ENCODE data around the gene P4HA1.
"Not testable (repeated sequence)": the region's sequence is repeated elsewhere in the genome, so short reads cannot be mapped to it uniquely, and the experiment has no call there.

P4HA1 gene

DNA sequence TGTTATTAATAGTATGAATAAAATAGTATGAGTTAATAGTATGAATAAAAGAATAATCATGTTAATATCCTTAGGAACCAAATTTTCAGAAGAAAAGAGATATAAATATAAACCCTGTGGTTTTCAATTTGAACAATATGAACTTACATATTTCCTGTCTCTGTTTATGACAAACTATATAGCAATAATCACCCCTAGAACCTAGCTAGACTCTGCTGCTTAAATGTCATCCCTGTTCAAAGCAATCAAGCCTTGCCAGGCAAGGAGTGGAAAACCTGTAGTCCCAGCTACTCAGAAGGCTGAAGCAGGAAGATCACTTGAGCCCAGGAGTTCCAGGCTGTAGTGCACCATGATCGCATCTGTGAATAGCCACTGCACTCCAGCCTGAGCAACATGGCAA is 36.5 kb downstream of the P4HA1 start:
- no peak overlapping the region for H3K9ac ChIP-seq (ENCODE audit: low read length)
- no peaks in the 10 kb centered on the region for H3K9me3 ChIP-seq (ENCODE audit: control insufficient read depth, low read length)
- no peaks in the 10 kb centered on the region for H3K27me3 ChIP-seq (ENCODE audit: control insufficient read depth, insufficient read depth, low read length)
- no peaks in the 10 kb centered on the region for H3K4me1 ChIP-seq (ENCODE audit: control insufficient read depth, insufficient read depth, low read length)
- no peaks in the 10 kb centered on the region for H3K36me3 ChIP-seq (ENCODE audit: control insufficient read depth, insufficient read depth, low read length)
- H3K4me3 ChIP-seq (ENCODE audit: low read length), result no peak overlapping the region

DNA sequence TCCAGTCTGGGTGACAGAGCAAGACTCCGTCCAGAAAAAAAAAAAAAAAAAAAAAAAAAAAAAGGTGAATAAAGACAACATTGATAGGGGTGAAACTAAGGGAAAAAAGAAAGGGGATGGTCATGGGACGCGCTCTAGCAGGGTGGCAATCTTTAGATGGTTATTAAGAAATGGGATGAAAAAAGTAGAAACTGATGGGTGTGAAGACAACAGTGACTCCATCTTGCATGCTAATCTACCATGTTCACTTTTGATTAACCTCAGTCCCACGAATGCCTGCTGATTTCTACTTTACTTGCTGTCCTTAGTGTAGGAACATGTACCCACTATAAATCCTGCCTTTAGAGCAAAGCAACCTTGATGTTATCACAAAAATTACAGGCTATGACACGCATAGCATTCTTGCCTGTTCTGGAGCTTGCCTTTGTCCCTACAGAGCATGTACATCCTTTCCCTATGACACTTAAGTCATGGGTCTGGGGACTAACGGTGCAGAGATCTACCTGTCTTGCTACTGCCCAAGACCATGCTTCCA is 38.5 kb downstream of the P4HA1 start:
- Histone ChIP-seq H3K4me3 (ENCODE audit: low read length) (no peak overlapping the region), H3K9me3 (ENCODE audit: control insufficient read depth, low read length) (no peaks in the 10 kb centered on the region), H3K27me3 (ENCODE audit: control insufficient read depth, insufficient read depth, low read length) (no peaks in the 10 kb centered on the region), H3K9ac (ENCODE audit: low read length) (no peak overlapping the region), H3K4me1 (ENCODE audit: control insufficient read depth, insufficient read depth, low read length) (no peaks in the 10 kb centered on the region), H3K36me3 (ENCODE audit: control insufficient read depth, insufficient read depth, low read length) (no peaks in the 10 kb centered on the region)

DNA sequence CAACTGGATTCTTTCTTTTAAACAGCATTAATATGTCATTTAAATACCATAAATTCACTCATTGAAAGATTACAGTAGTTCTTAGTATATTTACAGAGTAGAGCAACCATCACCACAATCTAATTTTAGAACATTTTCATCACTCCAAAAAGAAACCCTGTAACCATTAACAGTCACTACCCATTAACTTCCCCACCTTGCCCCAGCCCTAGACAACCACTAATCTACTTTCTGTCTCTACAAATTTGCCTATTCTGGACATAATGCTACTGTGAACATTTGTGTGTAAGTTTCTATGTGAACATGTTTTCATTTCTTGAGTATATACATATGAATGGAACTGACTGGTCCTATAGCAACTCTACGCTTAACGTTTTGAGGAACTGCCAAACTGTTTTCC is 42.4 kb downstream of the P4HA1 start:
- Histone ChIP-seq H3K4me3 (ENCODE audit: low read length) (no peak overlapping the region), H3K36me3 (ENCODE audit: control insufficient read depth, insufficient read depth, low read length) (no peaks in the 10 kb centered on the region), H3K9me3 (ENCODE audit: control insufficient read depth, low read length) (no peaks in the 10 kb centered on the region), H3K9ac (ENCODE audit: low read length) (no peak overlapping the region), H3K4me1 (ENCODE audit: control insufficient read depth, insufficient read depth, low read length) (no peaks in the 10 kb centered on the region), H3K27me3 (ENCODE audit: control insufficient read depth, insufficient read depth, low read length) (no peaks in the 10 kb centered on the region)

DNA sequence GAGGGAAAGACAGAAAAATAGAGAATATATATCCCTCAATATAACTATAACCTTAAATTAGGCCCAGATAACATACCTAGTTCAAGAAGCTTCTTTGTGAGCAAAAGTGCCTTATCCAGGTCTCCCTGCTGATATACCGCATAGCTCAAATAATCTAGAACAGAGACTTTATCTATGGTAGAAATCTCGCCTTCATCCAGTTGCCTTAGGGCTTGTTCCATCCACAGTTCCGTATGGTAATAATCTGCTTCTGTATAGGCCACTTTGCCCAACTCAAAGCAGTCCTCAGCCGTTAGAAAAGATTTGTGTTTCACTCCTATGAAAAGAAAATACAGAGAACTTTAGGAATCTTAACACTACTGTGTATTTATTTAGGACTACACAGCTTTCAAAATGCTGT is 43.4 kb downstream of the P4HA1 start:
- no peaks in the 10 kb centered on the region for H3K27me3 ChIP-seq (ENCODE audit: control insufficient read depth, insufficient read depth, low read length)
- H3K4me1 ChIP-seq (ENCODE audit: control insufficient read depth, insufficient read depth, low read length), result no peaks in the 10 kb centered on the region
- no peaks in the 10 kb centered on the region for H3K9me3 ChIP-seq (ENCODE audit: control insufficient read depth, low read length)
- no peak overlapping the region for H3K9ac ChIP-seq (ENCODE audit: low read length)
- no peak overlapping the region for H3K4me3 ChIP-seq (ENCODE audit: low read length)
- no peaks in the 10 kb centered on the region for H3K36me3 ChIP-seq (ENCODE audit: control insufficient read depth, insufficient read depth, low read length)

DNA sequence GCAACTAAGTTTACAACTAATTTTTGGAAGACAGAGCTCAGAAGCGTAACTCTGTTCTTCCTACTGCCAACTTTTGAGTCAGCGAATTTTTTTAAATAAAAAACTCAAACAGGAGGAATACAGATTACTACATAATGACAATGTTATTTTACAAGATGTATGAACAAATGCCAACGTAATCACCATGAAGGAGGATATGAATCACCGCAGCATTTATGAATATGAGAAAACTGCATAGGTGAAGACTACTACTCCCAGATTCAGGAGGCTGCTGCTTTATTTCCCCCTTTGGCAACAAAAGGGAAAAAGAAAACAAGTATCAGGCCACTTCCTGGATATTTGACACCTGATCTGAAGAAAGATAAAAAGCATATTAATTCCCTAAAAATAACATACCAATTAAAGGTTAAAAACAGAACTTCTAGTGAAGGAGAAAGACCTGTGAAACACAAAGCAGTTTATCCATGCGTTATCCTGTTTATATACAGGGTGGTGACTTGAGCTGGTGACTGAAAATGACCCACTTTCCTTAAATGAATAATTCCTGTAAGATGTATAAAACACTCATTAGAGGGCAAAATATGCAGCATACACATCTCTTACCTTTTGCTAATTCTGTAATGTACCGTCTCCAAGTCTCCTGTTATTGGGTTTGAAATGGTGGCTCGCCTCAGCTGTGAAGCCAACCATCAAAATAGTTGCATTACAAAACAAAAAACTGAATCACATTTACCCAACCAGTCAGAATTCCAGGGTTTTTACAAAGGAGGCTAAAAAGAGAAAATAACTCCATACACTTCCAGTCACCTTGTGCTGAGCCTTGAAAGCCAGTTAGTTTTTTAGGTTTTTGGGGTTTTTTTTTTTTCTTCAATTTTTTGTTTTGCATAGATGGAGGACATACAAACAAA is 52.0 kb downstream of the P4HA1 start:
- H3K4me1 ChIP-seq (ENCODE audit: control insufficient read depth, insufficient read depth, low read length), result no peaks in the 10 kb centered on the region
- H3K9me3 ChIP-seq (ENCODE audit: control insufficient read depth, low read length), result no peaks in the 10 kb centered on the region
- H3K36me3 ChIP-seq (ENCODE audit: control insufficient read depth, insufficient read depth, low read length), result no peaks in the 10 kb centered on the region
- H3K4me3 ChIP-seq (ENCODE audit: low read length), result no peak overlapping the region
- no peaks in the 10 kb centered on the region for H3K27me3 ChIP-seq (ENCODE audit: control insufficient read depth, insufficient read depth, low read length)
- no peak overlapping the region for H3K9ac ChIP-seq (ENCODE audit: low read length)

DNA sequence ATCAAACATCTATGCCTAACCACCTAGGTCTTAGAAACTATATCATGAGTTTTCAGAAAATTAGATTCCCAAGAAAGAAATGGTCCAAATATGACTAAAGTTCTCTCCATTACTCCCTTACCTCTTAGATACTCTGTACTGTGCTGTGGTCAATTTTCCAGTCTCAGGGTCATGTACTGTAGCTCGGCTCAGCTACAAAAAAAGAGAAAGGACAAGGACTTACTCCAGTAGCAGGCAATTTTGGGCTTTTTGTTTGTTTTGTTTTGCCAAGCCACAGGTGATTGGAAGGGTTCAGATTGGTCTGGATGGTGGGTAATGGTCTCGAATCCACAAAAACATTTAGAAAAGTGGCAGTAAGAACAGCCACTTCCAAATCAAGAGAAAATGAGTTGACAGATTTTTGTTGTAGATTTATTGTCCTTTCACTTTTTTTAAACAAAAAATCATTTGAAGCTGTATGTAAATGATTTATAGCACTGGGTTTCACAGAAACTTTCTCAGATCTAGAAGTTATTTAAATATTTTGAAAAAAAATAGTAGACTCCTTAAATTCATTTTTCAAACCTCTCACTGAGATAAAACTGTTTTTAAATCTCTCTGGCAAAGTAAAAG is 52.8 kb downstream of the P4HA1 start:
- no peaks in the 10 kb centered on the region for H3K9me3 ChIP-seq (ENCODE audit: control insufficient read depth, low read length)
- H3K9ac ChIP-seq (ENCODE audit: low read length), result no peak overlapping the region
- no peaks in the 10 kb centered on the region for H3K4me1 ChIP-seq (ENCODE audit: control insufficient read depth, insufficient read depth, low read length)
- H3K27me3 ChIP-seq (ENCODE audit: control insufficient read depth, insufficient read depth, low read length), result no peaks in the 10 kb centered on the region
- no peaks in the 10 kb centered on the region for H3K36me3 ChIP-seq (ENCODE audit: control insufficient read depth, insufficient read depth, low read length)
- H3K4me3 ChIP-seq (ENCODE audit: low read length), result no peak overlapping the region

DNA sequence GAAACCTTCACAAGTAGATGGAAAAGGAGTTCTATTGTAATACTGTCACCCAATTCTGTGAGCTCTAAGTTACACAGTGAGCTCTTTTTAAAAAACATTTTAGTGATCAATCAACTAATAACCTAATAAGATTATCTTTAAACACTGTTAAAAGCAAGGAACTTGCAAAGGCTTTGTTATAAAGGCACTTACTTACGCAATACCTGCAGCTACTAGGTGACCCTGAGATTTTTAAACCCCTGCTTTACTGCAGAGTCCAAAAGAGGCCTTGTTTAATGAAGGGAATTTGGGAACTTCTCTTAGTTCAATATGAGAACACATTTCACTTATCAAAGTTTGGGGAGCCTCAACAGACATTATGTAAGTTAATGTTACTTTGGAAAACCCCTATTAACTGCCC is 53.3 kb downstream of the P4HA1 start:
- no peaks in the 10 kb centered on the region for H3K36me3 ChIP-seq (ENCODE audit: control insufficient read depth, insufficient read depth, low read length)
- no peaks in the 10 kb centered on the region for H3K9me3 ChIP-seq (ENCODE audit: control insufficient read depth, low read length)
- H3K9ac ChIP-seq (ENCODE audit: low read length), result no peak overlapping the region
- no peak overlapping the region for H3K4me3 ChIP-seq (ENCODE audit: low read length)
- H3K4me1 ChIP-seq (ENCODE audit: control insufficient read depth, insufficient read depth, low read length), result no peaks in the 10 kb centered on the region
- H3K27me3 ChIP-seq (ENCODE audit: control insufficient read depth, insufficient read depth, low read length), result no peaks in the 10 kb centered on the region

DNA sequence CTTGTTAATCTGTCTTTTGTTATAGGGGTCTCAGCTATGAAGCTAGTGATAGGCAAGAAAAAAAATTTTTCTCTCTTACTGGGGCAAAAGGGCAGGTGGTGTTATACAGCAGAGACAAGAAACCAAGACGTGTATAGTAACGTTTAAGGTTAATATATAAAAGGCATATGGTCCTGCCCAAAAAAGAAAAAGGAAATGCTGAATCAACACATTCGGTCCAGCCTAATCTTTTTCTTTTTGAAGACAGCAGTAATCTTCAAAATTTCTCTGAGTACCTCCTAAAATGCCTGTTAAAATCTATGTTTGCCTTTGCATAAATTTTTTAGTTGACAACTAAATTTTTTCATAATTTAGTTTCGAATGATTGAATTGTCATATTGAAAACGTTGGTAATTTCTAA is 54.5 kb downstream of the P4HA1 start:
- H3K4me3 ChIP-seq (ENCODE audit: low read length), result no peak overlapping the region
- no peak overlapping the region for H3K9ac ChIP-seq (ENCODE audit: low read length)
- H3K36me3 ChIP-seq (ENCODE audit: control insufficient read depth, insufficient read depth, low read length), result no peaks in the 10 kb centered on the region
- H3K27me3 ChIP-seq (ENCODE audit: control insufficient read depth, insufficient read depth, low read length), result no peaks in the 10 kb centered on the region
- H3K9me3 ChIP-seq (ENCODE audit: control insufficient read depth, low read length), result no peaks in the 10 kb centered on the region
- no peaks in the 10 kb centered on the region for H3K4me1 ChIP-seq (ENCODE audit: control insufficient read depth, insufficient read depth, low read length)

DNA sequence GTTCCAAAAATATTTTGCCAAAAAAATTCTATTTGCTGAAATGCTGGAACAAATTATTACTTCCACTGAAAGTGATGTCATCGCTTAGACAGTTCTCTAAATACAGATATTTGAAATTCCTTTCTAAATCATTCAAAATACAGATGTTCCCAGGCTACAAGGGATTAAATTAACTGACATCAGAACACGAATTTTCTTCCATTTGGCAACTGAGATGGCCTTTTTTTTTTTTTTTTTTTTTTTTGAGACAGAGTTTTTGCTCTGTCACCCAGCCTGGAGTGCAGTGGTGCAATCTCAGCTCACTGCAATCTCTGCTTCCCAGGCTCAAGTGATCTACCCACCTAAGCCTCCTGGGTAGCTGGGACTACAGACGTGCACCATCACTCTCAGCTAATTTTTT is 57.0 kb downstream of the P4HA1 start:
- Histone ChIP-seq H3K4me1 (ENCODE audit: control insufficient read depth, insufficient read depth, low read length) (no peaks in the 10 kb centered on the region), H3K9me3 (ENCODE audit: control insufficient read depth, low read length) (no peaks in the 10 kb centered on the region), H3K27me3 (ENCODE audit: control insufficient read depth, insufficient read depth, low read length) (no peaks in the 10 kb centered on the region), H3K9ac (ENCODE audit: low read length) (no peak overlapping the region), H3K4me3 (ENCODE audit: low read length) (no peak overlapping the region), H3K36me3 (ENCODE audit: control insufficient read depth, insufficient read depth, low read length) (no peaks in the 10 kb centered on the region)

DNA sequence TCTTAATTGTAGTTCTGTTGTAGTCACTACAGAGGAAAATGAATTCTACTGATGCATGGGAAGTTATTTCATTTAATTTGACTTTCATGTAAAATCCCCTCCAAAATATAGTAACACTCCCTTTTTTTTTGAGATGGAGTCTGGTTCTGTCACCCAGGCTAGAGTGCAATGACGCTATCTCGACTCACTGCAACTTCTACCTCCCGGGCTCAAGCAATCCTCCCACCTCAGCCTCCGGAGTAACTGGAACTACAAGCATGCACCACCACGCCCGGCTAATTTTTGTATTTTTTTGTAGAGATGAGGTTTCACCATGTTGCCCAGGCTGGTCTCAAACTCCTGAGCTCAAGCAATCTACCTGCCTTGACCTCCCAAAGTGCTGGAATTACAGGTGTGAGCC is 60.4 kb downstream of the P4HA1 start:
- H3K27me3 ChIP-seq (ENCODE audit: control insufficient read depth, insufficient read depth, low read length); H3K4me3 ChIP-seq (ENCODE audit: low read length); H3K9me3 ChIP-seq (ENCODE audit: control insufficient read depth, low read length); H3K9ac ChIP-seq (ENCODE audit: low read length); H3K36me3 ChIP-seq (ENCODE audit: control insufficient read depth, insufficient read depth, low read length); H3K4me1 ChIP-seq (ENCODE audit: control insufficient read depth, insufficient read depth, low read length): not testable (repeated sequence)

DNA sequence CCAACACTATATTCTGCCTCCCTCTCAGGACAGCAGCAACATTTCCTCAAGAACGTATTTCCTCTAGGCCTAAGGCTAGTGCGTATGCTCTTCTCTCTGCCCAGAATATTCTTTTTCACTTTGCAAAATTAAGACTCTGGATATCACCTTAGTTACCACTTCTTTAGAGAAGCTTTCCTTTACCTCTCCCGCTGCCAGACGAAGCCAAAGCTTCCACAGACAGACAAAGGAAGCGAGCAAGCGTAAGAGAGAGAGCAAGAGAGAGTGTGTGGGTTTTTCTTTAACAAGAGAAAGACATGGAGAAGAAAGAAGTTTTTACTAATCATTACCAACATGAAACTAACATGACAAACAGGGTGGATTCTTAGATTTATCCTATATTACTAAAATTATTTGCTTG is 64.1 kb downstream of the P4HA1 start:
- no peak overlapping the region for H3K4me3 ChIP-seq (ENCODE audit: low read length)
- H3K36me3 ChIP-seq (ENCODE audit: control insufficient read depth, insufficient read depth, low read length), result no peaks in the 10 kb centered on the region
- no peaks in the 10 kb centered on the region for H3K4me1 ChIP-seq (ENCODE audit: control insufficient read depth, insufficient read depth, low read length)
- no peak overlapping the region for H3K9ac ChIP-seq (ENCODE audit: low read length)
- no peaks in the 10 kb centered on the region for H3K9me3 ChIP-seq (ENCODE audit: control insufficient read depth, low read length)
- no peaks in the 10 kb centered on the region for H3K27me3 ChIP-seq (ENCODE audit: control insufficient read depth, insufficient read depth, low read length)

DNA sequence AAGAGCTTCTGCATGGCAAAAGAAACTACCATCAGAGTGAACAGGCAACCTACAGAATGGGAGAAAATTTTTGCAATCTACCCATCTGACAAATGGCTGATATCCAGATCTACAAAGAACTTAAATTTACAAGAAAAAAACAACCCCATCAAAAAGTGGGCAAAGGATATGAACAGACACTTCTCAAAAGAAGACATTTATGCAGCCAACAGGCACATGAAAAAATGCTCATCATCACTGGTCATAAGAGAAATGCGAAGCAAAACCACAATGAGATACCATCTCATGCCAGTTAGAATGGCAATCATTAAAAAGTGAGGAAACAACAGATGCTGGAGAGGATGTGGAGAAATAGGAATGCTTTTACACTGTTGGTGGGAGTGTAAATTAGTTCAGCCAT is 70.0 kb downstream of the P4HA1 start:
- not testable (repeated sequence) for H3K9ac ChIP-seq (ENCODE audit: low read length); H3K36me3 ChIP-seq (ENCODE audit: control insufficient read depth, insufficient read depth, low read length); H3K27me3 ChIP-seq (ENCODE audit: control insufficient read depth, insufficient read depth, low read length); H3K9me3 ChIP-seq (ENCODE audit: control insufficient read depth, low read length); H3K4me1 ChIP-seq (ENCODE audit: control insufficient read depth, insufficient read depth, low read length); H3K4me3 ChIP-seq (ENCODE audit: low read length)
